ENCODE data around the gene CS. TPM values are rescaled to one million over a fixed set of nuclear protein-coding genes. Genes with fewer than 3 reads are reported as not detected.
"Not testable (repeated sequence)": the region's sequence is repeated elsewhere in the genome, so short reads cannot be mapped to it uniquely, and the experiment has no call there.

The CS gene
- total and polyA plus RNA-seq, 4 experiments from 2014 or later: 73.1 to 136 (median 116) TPM

DNA sequence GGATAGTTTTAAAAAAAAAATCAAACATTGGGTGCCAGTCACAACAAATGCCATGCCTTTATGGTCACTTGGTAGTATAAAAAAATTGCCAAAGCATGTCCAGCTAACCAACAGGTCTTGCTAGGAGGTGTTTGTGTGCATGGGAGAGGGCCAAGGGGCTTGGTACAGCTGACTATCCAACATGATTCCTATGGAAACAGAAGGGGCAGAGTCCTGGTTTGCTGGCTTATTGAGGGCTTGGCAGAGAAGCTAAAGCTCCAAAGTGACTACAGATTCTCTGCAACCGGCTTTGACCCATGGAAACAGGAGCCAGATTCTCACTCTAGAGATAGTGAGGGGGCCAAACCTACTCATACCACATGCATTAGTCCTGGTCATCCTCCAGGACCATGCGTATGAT is 27.7 kb downstream of the CS start:
- H3K27me3 ChIP-seq (ENCODE audit: insufficient read depth, low read length); H3K4me3 ChIP-seq (ENCODE audit: low read length in 2 of 2); H3K4me1 ChIP-seq (ENCODE audit: insufficient read depth, low read length); H3K4me1 Mint-ChIP-seq; H3K4me3 Mint-ChIP-seq; POLR2A ChIA-PET (ENCODE audit: partially characterized antibody); CTCF ChIA-PET (ENCODE audit: partially characterized antibody); H3K9me3 ChIP-seq (ENCODE audit: control insufficient read depth in 1 of 2, low read length in 2 of 2); H3K27ac ChIP-seq (ENCODE audit: low read depth, low read length); DNase-seq; H3K27ac Mint-ChIP-seq; intact Hi-C loops (cut with micrococcal nuclease); H3K9me3 Mint-ChIP-seq; H3K27me3 Mint-ChIP-seq: not testable (repeated sequence)
- H3K36me3 Mint-ChIP-seq: peaks cover 29 to 68% of the 10 kb centered on the region in 2 donors
- peaks cover 55% of the 10 kb centered on the region for H3K36me3 ChIP-seq (ENCODE audit: insufficient read depth, low read length)

DNA sequence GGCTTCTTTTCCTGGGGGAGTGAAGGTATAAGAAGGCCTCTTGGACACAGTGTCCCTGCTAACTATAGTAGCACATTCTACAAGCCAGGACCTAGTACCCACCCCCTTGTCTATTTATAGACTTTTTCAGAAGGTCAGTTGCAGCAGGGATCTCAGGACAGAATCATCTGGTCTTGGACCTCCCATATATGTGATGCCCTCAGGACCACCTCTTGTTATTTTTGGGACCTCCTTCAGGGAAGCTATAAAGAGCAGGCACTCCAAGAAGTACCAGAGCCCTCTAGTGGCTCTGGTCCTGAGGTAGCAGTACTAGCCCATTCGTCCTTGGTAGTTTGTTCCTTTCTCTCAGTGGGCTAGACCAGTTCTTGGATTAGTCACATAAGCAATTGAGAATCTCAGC is 29.1 kb downstream of the CS start:
- POLR2A ChIA-PET (ENCODE audit: partially characterized antibody): no interaction called here
- Histone ChIP-seq H3K9me3 (ENCODE audit: control insufficient read depth in 1 of 2, low read length in 2 of 2) (no peaks in the 10 kb centered on the region), H3K27me3 (ENCODE audit: insufficient read depth, low read length) (no peaks in the 10 kb centered on the region), H3K27ac (ENCODE audit: low read depth, low read length) (no peak overlapping the region), H3K4me1 (ENCODE audit: insufficient read depth, low read length) (peaks cover 14% of the 10 kb centered on the region), H3K4me3 (ENCODE audit: low read length in 2 of 2) (no peak overlapping the region), H3K36me3 (ENCODE audit: insufficient read depth, low read length) (peaks cover 51% of the 10 kb centered on the region)
- Mint-ChIP-seq H3K36me3 (peaks cover 26 to 64% of the 10 kb centered on the region in 2 donors), H3K4me1 (peaks cover 9 to 18% (median 15%) of the 10 kb centered on the region in 4 donors), H3K4me3 (no peak overlapping the region), H3K9me3 (no peaks in the 10 kb centered on the region), H3K27me3 (no peaks in the 10 kb centered on the region), H3K27ac (peak overlapping the region in 5 of 7 donors; percentile 13 to 36 (median 17))
- no peak for DNase-seq
- CTCF ChIA-PET (ENCODE audit: partially characterized antibody): interaction anchor here (6.2 kb wide), 1 partner anchor 14 kb away, joined by 36 read pairs; the partner anchor contains the start of gene ANKRD52
- intact Hi-C loops (cut with micrococcal nuclease): no loop called here

DNA sequence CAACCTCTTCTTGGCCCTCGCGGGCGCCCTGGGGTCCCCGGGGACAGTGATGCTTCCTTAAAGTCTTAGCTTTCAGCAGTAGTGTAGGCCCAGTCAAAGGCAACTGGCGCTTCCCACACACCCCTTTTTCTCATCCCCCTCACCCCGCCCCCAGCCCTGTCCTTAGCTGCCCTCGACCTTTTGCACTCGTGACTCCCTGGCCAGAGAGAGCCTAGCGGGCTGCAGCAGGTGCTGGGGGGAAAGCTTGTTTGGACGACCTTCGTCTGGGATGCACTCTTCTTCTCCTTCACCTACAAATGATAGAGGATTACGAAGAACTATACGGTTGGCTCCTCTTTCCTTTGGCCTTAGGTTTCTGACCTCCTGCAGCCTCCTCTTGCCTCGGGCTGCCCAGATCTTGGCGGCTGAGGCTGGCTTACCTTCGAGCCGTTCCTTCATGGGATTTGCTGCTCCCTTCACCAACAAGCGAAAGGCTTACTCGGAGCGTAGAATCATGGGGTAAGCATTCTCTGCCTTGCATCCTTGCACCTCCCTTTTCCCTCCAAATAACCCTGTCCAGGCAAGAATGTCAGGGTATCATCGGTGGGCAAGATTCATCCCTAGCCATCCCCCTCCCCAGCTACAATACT is 32.6 kb downstream of the CS start:
- H3K9me3 ChIP-seq (ENCODE audit: control insufficient read depth in 1 of 2, low read length in 2 of 2): no peaks in the 10 kb centered on the region
- no peaks in the 10 kb centered on the region for H3K9me3 Mint-ChIP-seq
- peak overlapping the region; percentile 6 to 90 for H3K4me3 ChIP-seq (ENCODE audit: low read length in 2 of 2)
- peaks cover 22% of the 10 kb centered on the region for H3K36me3 ChIP-seq (ENCODE audit: insufficient read depth, low read length)
- H3K4me3 Mint-ChIP-seq: peak overlapping the region; percentile 75 to 95 (median 81)
- H3K27ac Mint-ChIP-seq: peak overlapping the region; percentile 58 to 93 (median 88)
- DNase-seq: no peak
- H3K4me1 ChIP-seq (ENCODE audit: insufficient read depth, low read length): peaks cover 14% of the 10 kb centered on the region
- H3K4me1 Mint-ChIP-seq: peaks cover 10 to 23% (median 16%) of the 10 kb centered on the region in 4 donors
- H3K27ac ChIP-seq (ENCODE audit: low read depth, low read length): peak overlapping the region; percentile 84
- no peaks in the 10 kb centered on the region for H3K27me3 Mint-ChIP-seq
- peaks cover 7 to 34% of the 10 kb centered on the region in 2 donors for H3K36me3 Mint-ChIP-seq
- intact Hi-C loops (cut with micrococcal nuclease): loop anchor here (1.0 to 5.0 kb wide), 4 partner anchors 33 to 95 kb away; partner anchors contain the start of genes APOF, CS, NABP2 and RNF41
- POLR2A ChIA-PET (ENCODE audit: partially characterized antibody): interaction anchor here (0.6 to 3.6 kb wide), 22 partner anchors 8 to 361 kb away, joined by 3 to 38 read pairs (median 5); partner anchors contain the start of genes ANKRD52, APOF, CNPY2 and ESYT1
- H3K27me3 ChIP-seq (ENCODE audit: insufficient read depth, low read length): no peaks in the 10 kb centered on the region
- CTCF ChIA-PET (ENCODE audit: partially characterized antibody): interaction anchor here (0.6 to 6.2 kb wide), 9 partner anchors 10 to 493 kb away, joined by 3 to 36 read pairs (median 5); partner anchors contain the start of genes ANKRD52 and RNF41

DNA sequence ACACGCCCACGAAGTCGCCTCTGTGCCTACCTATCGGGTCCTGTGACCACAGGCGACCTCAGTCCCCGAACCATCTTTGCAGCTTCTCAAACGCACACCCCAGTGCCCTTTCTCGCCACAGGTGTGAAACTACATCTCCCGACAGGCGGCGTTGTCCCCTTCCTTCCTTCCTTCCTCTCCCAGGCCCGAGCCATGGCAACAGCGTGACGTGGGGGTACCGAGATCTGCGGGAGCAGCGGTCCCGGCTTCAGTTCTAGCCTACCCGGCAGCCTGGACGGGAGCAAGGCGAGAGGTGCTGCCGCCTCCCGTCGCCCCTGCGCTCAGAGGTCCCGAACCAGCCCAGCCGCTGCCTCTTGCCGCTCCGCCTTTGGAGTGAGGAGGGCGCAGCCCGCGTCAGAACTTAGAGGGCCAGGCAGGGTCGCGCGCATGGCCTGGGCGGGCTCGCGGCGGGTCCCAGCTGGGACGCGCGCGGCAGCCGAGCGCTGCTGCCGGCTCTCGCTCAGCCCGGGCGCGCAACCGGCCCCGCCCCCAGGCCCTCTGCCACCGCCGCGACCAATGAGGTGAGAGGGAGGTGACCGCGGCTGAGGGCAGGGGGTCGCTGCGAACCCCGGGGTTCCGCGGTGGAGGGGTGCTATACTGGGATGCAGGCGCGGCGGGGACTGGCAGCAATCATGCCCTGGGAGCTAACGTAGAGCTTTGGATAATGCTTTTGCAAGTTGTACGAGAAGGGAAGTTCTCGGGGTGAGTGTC is 33.3 kb downstream of the CS start, which contains the start of gene COQ10A:
Gene COQ10A (plus strand): TSS at position 250 of the 750 bp plus-strand sequence. CDS start 177 bp downstream, at position 427.
- intact Hi-C loops (cut with micrococcal nuclease): loop anchor here (1.0 to 5.0 kb wide), 6 partner anchors 9 to 201 kb away; partner anchors contain the start of genes ANKRD52, APOF, CS and NABP2
- Mint-ChIP-seq H3K9me3 (no peaks in the 10 kb centered on the region), H3K4me3 (peak within 1 kb of the TSS; percentile 89 to 99 (median 96)), H3K27me3 (no peaks in the 10 kb centered on the region), H3K36me3 (peaks cover 4 to 29% of the 10 kb centered on the region in 2 donors), H3K4me1 (peaks cover 10 to 23% (median 16%) of the 10 kb centered on the region in 4 donors), H3K27ac (peak within 1 kb of the TSS; percentile 90 to 99 (median 97))
- Histone ChIP-seq H3K36me3 (ENCODE audit: insufficient read depth, low read length) (peaks cover 22% of the 10 kb centered on the region), H3K27me3 (ENCODE audit: insufficient read depth, low read length) (no peaks in the 10 kb centered on the region), H3K27ac (ENCODE audit: low read depth, low read length) (peak within 1 kb of the TSS; percentile 84), H3K9me3 (ENCODE audit: control insufficient read depth in 1 of 2, low read length in 2 of 2) (no peaks in the 10 kb centered on the region), H3K4me1 (ENCODE audit: insufficient read depth, low read length) (peaks cover 14% of the 10 kb centered on the region), H3K4me3 (ENCODE audit: low read length in 2 of 2) (peak within 1 kb of the TSS; percentile 27 to 90)
- POLR2A ChIA-PET (ENCODE audit: partially characterized antibody): interaction anchor here (0.6 to 3.6 kb wide), 24 partner anchors 9 to 362 kb away, joined by 3 to 38 read pairs (median 4); partner anchors contain the start of genes ANKRD52, APOF, CNPY2 and ESYT1
- CTCF ChIA-PET (ENCODE audit: partially characterized antibody): interaction anchor here (0.6 to 6.2 kb wide), 12 partner anchors 9 to 492 kb away, joined by 3 to 36 read pairs (median 4); partner anchors contain the start of genes ANKRD52 and RNF41
- peak; percentile 89 to 96 (median 91) for DNase-seq

DNA sequence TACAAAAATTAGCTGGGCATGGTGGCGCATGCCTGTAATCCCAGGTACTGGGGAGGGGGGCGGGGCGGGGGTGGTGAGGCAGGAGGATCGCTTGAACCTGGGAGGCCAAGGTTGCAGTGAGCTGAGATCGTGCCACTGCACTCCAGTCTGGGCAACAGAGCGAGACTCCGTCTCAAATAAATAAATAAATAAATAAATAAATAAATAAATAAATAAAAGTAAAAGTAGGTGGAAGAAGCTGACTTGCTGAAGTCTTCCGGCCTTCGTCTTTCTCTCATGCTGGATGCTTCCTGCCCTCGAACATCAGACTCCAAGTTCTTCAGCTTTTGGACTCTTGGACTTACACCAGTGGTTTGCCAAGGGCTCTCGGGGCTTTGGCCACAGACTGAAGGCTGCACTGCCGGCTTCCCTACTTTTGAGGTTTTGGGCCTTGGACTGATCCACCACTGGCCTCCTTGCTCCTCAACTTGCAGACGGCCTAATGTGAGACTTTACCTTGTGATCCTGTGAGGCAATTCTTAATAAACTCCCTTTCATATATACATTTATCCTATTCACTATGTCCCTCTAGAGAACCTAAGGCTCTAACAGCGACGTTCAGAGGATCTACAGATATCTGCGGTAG is 34.0 kb downstream of the CS start:
- peak overlapping the region; percentile 90 to 99 (median 97) for H3K27ac Mint-ChIP-seq
- CTCF ChIA-PET (ENCODE audit: partially characterized antibody): interaction anchor here (0.8 to 6.2 kb wide), 11 partner anchors 9 to 197 kb away, joined by 3 to 36 read pairs (median 3); partner anchors contain the start of genes ANKRD52 and RNF41
- H3K9me3 ChIP-seq (ENCODE audit: control insufficient read depth in 1 of 2, low read length in 2 of 2); DNase-seq; H3K9me3 Mint-ChIP-seq; H3K27me3 Mint-ChIP-seq; H3K27me3 ChIP-seq (ENCODE audit: insufficient read depth, low read length): not testable (repeated sequence)
- intact Hi-C loops (cut with micrococcal nuclease): loop anchor here (1.0 to 5.0 kb wide), 5 partner anchors 8 to 202 kb away; partner anchors contain the start of genes ANKRD52, APOF, NABP2 and RNF41
- Histone ChIP-seq H3K27ac (ENCODE audit: low read depth, low read length) (peak overlapping the region; percentile 84), H3K36me3 (ENCODE audit: insufficient read depth, low read length) (peaks cover 19% of the 10 kb centered on the region), H3K4me3 (ENCODE audit: low read length in 2 of 2) (peak overlapping the region; percentile 27 to 90), H3K4me1 (ENCODE audit: insufficient read depth, low read length) (peaks cover 14% of the 10 kb centered on the region)
- peaks cover 10 to 23% (median 16%) of the 10 kb centered on the region in 4 donors for H3K4me1 Mint-ChIP-seq
- H3K4me3 Mint-ChIP-seq: peak overlapping the region; percentile 89 to 99 (median 96)
- peaks cover 0 to 22% of the 10 kb centered on the region in 2 donors for H3K36me3 Mint-ChIP-seq
- POLR2A ChIA-PET (ENCODE audit: partially characterized antibody): interaction anchor here (0.9 to 3.6 kb wide), 17 partner anchors 8 to 293 kb away, joined by 3 to 38 read pairs (median 7); partner anchors contain the start of genes ANKRD52, CNPY2, ESYT1 and IL23A

DNA sequence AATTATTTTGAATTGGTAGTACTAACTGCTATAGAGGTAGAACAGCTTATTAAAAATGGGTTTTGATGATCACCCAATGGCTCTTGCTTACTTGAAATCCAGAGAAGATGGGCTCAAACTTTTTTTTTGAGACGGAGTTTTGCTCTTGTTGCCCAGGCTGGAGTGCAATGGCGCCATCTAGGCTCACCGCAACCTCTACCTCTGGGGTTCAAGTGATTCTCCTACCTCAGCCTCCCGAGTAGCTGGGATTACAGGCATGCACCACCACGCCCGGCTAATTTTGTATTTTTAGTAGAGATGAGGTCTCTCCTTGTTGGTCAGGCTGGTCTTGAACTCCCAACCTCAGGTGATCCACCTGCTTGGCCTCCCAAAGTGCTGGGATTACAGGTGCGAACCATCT is 37.2 kb downstream of the CS start:
- H3K9me3 ChIP-seq (ENCODE audit: control insufficient read depth in 1 of 2, low read length in 2 of 2); H3K27ac ChIP-seq (ENCODE audit: low read depth, low read length); H3K4me3 ChIP-seq (ENCODE audit: low read length in 2 of 2); H3K9me3 Mint-ChIP-seq; H3K4me3 Mint-ChIP-seq; H3K27ac Mint-ChIP-seq; intact Hi-C loops (cut with micrococcal nuclease); H3K36me3 ChIP-seq (ENCODE audit: insufficient read depth, low read length); H3K27me3 Mint-ChIP-seq; DNase-seq; H3K36me3 Mint-ChIP-seq; H3K27me3 ChIP-seq (ENCODE audit: insufficient read depth, low read length): not testable (repeated sequence)
- CTCF ChIA-PET (ENCODE audit: partially characterized antibody): interaction anchor here (0.7 to 1.2 kb wide), 4 partner anchors 35 to 1263 kb away, joined by 3 to 5 read pairs (median 4); no protein-coding TSS in a partner anchor
- POLR2A ChIA-PET (ENCODE audit: partially characterized antibody): interaction anchor here (0.6 kb wide), 1 partner anchor 73 kb away, joined by 3 read pairs; the partner anchor contains the start of gene SMARCC2
- H3K4me1 Mint-ChIP-seq: peaks cover 16 to 31% (median 23%) of the 10 kb centered on the region in 4 donors
- peaks cover 17% of the 10 kb centered on the region for H3K4me1 ChIP-seq (ENCODE audit: insufficient read depth, low read length)

Data from CD4-positive, alpha-beta memory T cell (primary cell).